ENCODE data around the gene SLC4A8. TPM values are rescaled to one million over a fixed set of nuclear protein-coding genes. Genes with fewer than 3 reads are reported as not detected.

The SLC4A8 gene
- total RNA-seq, 1 experiment from 2014 or later: 62.7 TPM

GRCh38 chr12:51458635-51459034, 34.0 kb downstream of the SLC4A8 start:
- H3K27ac Mint-ChIP-seq (ENCODE audit: unreplicated experiment): no peak overlapping the region
- no peaks in the 10 kb centered on the region for H3K27me3 ChIP-seq (replicated peaks; ENCODE audit: control insufficient read depth, insufficient read depth, low read length)
- H3K4me1 Mint-ChIP-seq (ENCODE audit: low read depth, unreplicated experiment): peaks cover 36% of the 10 kb centered on the region
- H3K9me3 Mint-ChIP-seq (ENCODE audit: unreplicated experiment): no peaks in the 10 kb centered on the region
- ChIA-PET CTCF (interaction anchor here (1.5 kb wide), 1 partner anchor 12 kb away, joined by 7 read pairs; no protein-coding TSS in a partner anchor), POLR2A (no interaction called here)
- no peak overlapping the region for H3K4me3 Mint-ChIP-seq (ENCODE audit: unreplicated experiment)
- H3K27me3 Mint-ChIP-seq (ENCODE audit: insufficient read depth, unreplicated experiment): no peaks in the 10 kb centered on the region
- no peak for TF ChIP-seq CTCF (IDR thresholded peaks at IDR 0.05; ENCODE audit: insufficient read depth in 1 of 2, low read depth in 1 of 2, low read length in 1 of 2, severe bottlenecking in 1 of 2, unreplicated experiment in 1 of 2)
- DNase-seq: no peak
- peaks cover 30% of the 10 kb centered on the region for H3K4me1 ChIP-seq
- H3K9me3 ChIP-seq: no peaks in the 10 kb centered on the region
- no TSS peak for BruUV-seq (replicated peaks)
- H3K36me3 ChIP-seq (ENCODE audit: control insufficient read depth, insufficient read depth, low read length): no peaks in the 10 kb centered on the region
- H3K4me3 ChIP-seq (ENCODE audit: low read depth, low read length): no peak overlapping the region
- intact Hi-C loops (cut with micrococcal nuclease; ENCODE audit: unreplicated experiment): no loop called here
- peaks cover 70% of the 10 kb centered on the region for H3K36me3 Mint-ChIP-seq (ENCODE audit: insufficient read depth, unreplicated experiment)

DNA sequence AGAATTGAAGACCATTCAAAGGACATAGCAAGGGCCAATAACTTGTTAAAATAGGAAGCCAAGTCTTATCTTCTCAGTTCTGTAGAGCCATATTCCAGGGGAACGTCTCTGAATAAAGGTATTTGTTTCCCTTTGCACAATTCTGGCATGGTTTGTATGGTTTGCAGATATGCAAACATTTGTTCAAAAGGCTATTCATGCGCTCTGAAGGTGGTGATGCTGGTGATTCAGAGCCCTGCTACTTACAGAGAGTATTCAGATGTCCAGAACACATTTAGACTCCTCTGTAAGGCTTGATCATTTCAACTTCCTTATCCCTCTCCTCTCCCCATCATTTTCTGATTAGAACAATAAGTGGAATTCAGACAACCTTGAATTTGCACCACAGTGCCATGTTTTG, 35.9 kb downstream of the SLC4A8 start:
- Mint-ChIP-seq H3K9me3 (ENCODE audit: unreplicated experiment) (no peaks in the 10 kb centered on the region), H3K27me3 (ENCODE audit: insufficient read depth, unreplicated experiment) (no peaks in the 10 kb centered on the region), H3K27ac (ENCODE audit: unreplicated experiment) (no peak overlapping the region), H3K36me3 (ENCODE audit: insufficient read depth, unreplicated experiment) (peaks cover 77% of the 10 kb centered on the region), H3K4me3 (ENCODE audit: unreplicated experiment) (no peak overlapping the region), H3K4me1 (ENCODE audit: low read depth, unreplicated experiment) (peaks cover 22% of the 10 kb centered on the region)
- Histone ChIP-seq H3K27me3 (replicated peaks; ENCODE audit: control insufficient read depth, insufficient read depth, low read length) (no peaks in the 10 kb centered on the region), H3K9me3 (no peaks in the 10 kb centered on the region), H3K36me3 (ENCODE audit: control insufficient read depth, insufficient read depth, low read length) (no peaks in the 10 kb centered on the region), H3K4me3 (ENCODE audit: low read depth, low read length) (no peak overlapping the region), H3K4me1 (peaks cover 18% of the 10 kb centered on the region)
- DNase-seq: peak in 1 of 2 experiments; percentile 36
- no peak for TF ChIP-seq CTCF (IDR thresholded peaks at IDR 0.05; ENCODE audit: insufficient read depth in 1 of 2, low read depth in 1 of 2, low read length in 1 of 2, severe bottlenecking in 1 of 2, unreplicated experiment in 1 of 2)
- CTCF ChIA-PET: no interaction called here
- POLR2A ChIA-PET: no interaction called here
- intact Hi-C loops (cut with micrococcal nuclease; ENCODE audit: unreplicated experiment): loop anchor here (2.0 kb wide), 2 partner anchors 30 to 68 kb away; no protein-coding TSS in a partner anchor
- no TSS peak for BruUV-seq (replicated peaks)

DNA sequence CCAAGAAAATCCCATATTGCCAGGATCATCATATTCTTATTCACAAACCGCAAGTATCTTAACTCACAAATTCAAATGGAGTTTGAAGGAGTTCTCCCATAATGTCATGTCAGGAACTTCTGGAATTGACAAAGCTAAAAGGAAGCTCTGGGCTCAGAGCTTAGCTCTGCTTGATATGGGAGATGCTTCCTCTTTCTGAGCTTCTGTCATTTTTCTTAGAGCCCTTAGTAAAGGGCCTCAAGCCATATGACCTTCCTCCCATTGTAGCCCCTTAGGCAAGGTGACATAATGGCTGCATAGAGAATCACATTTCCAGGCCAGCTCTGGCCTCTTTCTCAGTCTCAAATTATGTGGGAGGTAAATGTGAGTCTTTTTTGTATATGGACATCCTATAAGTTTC, 40.9 kb downstream of the SLC4A8 start:
- DNase-seq: no peak
- POLR2A ChIA-PET: no interaction called here

More for the DNA sequence above, 40.9 kb downstream of the SLC4A8 start:
- H3K4me3 Mint-ChIP-seq (ENCODE audit: unreplicated experiment): no peak overlapping the region
- H3K4me1 Mint-ChIP-seq (ENCODE audit: low read depth, unreplicated experiment): peaks cover 8% of the 10 kb centered on the region
- no peaks in the 10 kb centered on the region for H3K9me3 Mint-ChIP-seq (ENCODE audit: unreplicated experiment)
- CTCF ChIA-PET: no interaction called here
- H3K27me3 ChIP-seq (replicated peaks; ENCODE audit: control insufficient read depth, insufficient read depth, low read length): no peaks in the 10 kb centered on the region
- H3K9me3 ChIP-seq: no peaks in the 10 kb centered on the region
- H3K4me1 ChIP-seq: peaks cover 16% of the 10 kb centered on the region
- no peak overlapping the region for H3K4me3 ChIP-seq (ENCODE audit: low read depth, low read length)
- 0 out of 2 replicates have a peak, but pooled peaks cover 1% of the 10 kb centered on the region for H3K36me3 ChIP-seq (ENCODE audit: control insufficient read depth, insufficient read depth, low read length)
- H3K36me3 Mint-ChIP-seq (ENCODE audit: insufficient read depth, unreplicated experiment): peaks cover 50% of the 10 kb centered on the region
- no peaks in the 10 kb centered on the region for H3K27me3 Mint-ChIP-seq (ENCODE audit: insufficient read depth, unreplicated experiment)
- BruUV-seq (replicated peaks): no TSS peak
- no peak for TF ChIP-seq CTCF (IDR thresholded peaks at IDR 0.05; ENCODE audit: insufficient read depth in 1 of 2, low read depth in 1 of 2, low read length in 1 of 2, severe bottlenecking in 1 of 2, unreplicated experiment in 1 of 2)
- no peak overlapping the region for H3K27ac Mint-ChIP-seq (ENCODE audit: unreplicated experiment)
- intact Hi-C loops (cut with micrococcal nuclease; ENCODE audit: unreplicated experiment): no loop called here
